NCI-H748 (cell line): ENCODE measurements around the gene RAD51AP1.

Experiments
- DNase-seq: peaks from one replicate; lab custom pipeline; 2025; ENCODE audit not compliant: unreplicated experiment; lab: John Stamatoyannopoulos, UW

Gene RAD51AP1

GRCh38 chr12:4588916-4589315, 50.2 kb downstream of the RAD51AP1 start:
- DNase-seq = no peak

DNA sequence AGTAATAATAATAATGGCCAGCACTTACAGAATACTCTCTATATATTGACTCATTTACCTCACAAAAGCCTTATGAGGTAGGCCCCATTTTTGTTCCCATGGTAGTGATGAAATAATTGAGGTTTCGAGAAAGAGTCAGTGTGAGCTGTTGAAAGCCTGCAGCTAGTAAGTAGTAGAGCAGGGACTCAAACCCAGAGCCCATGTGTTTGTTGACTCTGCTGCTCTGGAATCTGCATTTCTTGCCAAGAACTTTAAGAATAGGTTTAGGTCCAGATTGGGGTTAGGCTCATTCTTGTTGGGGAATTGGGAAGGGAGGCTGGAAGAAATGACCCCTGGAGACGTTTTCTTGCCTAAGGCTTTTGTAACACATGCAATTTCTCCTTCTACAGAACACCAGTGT, 51.3 kb downstream of the RAD51AP1 start:
- no peak for DNase-seq

DNA sequence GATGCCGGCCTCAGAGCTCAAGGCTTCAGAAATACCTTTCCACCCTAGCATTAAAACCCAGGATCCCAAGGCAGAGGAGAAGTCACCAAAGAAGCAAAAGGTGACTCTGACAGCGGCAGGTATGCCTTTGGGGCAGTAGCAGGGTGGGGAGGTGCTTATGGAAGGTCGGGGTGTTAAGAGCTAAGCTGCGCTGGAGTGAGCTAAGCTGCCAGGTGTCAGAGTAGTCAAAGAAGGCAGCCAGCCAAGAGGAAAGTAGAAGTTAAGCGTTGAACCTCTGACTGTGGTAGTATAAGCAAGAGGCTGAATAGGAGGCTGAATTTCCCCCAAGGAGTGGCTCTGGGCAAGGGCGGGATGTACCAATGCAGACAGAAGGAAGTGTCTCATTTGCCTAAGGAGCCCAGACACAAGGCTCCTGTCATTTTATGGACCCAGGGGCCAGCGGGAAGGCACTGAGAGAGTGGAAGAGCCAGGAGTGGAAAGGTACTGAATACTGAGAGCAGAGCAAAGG, 52.5 kb downstream of the RAD51AP1 start:
- no peak for DNase-seq

GRCh38 chr12:4595881-4596280, 57.2 kb downstream of the RAD51AP1 start:
- no peak for DNase-seq

DNA sequence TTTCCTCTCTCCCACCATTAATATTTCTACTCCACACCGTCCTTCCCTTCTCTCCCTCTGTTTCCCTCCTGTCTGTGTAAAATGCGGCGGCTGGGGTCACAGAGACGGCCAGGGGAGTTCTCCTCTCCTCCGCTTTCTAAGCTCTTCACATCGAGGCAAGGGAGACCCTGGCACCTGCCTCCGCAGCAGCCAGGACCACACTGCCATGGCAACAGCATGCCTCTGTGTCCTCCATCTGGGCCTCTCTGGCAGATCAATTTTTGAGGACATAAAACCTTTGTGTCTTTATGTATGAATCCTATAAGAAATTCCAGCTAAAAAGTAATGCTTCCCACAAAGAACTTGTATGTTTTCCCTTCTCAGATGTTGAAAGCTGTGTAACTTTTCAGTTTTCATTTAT, 64.7 kb downstream of the RAD51AP1 start:
- peak; percentile 49 for DNase-seq

DNA sequence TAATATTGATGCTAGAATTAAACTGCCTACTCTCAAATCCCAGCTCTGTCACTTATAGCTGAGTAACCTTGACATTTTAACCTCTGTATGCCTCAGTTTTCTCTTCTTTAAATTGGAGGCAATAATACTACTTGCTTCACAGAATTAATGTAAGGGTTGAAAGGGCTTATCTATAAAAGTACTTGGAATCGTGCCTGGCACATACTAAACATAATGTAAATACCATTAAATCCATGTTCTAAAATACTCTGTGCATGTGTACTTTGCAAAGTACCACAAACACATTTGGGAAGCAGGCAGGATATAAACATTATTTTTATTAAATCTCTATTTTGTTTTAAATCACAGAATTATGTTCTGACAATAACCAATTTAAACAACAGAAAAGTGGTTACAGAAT, 65.3 kb downstream of the RAD51AP1 start:
- no peak for DNase-seq

- DNase-seq = peak; percentile 83
These were observed 66.0 kb downstream of the RAD51AP1 start for GRCh38 chr12:4604684-4605193.

DNA sequence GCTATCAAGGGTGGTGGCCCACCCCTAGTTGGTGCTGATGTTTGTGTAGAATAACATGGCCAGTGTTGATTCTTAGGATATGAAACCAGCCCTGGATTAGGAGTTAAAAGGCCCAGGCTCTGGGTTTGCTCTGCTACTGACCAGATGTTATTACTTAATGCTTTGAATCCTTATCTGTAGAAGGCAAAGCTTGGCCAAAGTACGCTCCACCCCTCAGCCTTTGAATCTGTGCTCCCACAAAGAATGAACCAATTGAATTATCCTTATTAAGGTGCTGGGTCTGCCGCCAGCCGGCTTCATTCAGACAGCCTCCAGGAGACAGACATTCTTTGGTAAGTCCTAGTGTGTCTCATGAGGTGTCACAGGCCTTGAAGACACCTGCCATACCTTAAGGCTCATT, 68.4 kb downstream of the RAD51AP1 start:
- DNase-seq = no peak

DNA sequence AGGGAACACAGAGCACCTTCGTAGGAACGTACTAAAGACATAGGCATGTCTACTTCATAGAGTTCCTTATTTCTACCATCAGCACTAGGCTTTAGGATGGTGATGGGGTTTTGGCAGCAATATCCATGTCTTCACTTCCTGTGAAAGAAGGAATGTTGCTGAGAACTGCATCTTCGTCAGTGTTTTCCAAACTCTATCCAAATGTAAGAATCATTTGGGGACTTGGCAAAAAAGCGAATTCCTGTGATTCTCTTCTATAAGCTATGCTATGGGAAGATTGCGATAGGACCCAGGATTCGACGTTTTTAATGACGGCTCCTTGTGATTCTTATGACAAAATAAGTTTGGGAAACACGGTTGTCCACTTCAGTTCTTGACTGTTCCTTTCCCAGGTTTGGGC, 70.4 kb downstream of the RAD51AP1 start:
- DNase-seq = no peak
